ENCODE data around the gene CDCA7L.
A peak's percentile ranks its signal among the peaks of the same experiment; 100 is the strongest.
"Not testable (repeated sequence)": the region's sequence is repeated elsewhere in the genome, so short reads cannot be mapped to it uniquely, and the experiment has no call there.

Gene CDCA7L

DNA sequence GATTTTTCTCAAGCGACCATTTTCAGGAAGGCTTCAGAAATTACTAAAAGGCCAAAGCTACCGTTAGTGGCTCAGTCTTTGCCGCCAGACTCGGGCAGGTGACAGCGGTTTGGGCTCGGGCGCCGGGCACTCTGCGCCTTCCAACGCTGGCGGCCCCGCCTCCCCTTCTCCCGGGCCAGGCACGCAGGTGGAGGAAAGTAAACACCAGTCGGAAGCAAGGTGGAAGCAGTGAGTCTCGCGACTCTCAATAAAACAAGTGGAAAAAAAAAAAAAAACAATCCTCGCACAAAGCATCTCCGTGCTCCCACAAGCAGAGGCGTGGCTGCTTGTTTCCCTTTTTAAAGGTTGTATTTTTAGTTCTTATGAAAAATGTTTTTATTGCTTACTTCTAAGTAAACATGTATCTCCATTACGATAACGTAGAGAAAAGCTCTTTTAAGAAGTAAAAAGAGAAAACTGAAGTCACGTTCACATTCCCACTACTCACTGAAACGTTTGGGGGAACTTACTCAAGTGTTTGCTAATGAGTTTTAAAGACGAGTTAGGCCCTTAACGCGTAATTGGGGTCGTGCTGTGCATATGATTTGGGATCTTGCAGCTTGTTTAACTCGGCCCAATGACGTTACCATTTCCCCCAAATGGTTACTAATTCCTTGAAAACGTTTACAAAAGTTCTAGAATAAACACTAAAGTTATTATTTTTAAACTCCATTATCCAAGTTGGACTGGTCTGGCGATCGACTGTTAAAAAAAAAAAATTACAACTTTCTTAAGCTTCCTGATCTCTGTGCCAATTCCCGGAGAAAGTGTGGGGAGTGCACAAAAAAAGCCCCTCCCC is 864 bp downstream of the CDCA7L start:
- DNase-seq (ENCODE audit: low read depth, low spot score): no peak

DNA sequence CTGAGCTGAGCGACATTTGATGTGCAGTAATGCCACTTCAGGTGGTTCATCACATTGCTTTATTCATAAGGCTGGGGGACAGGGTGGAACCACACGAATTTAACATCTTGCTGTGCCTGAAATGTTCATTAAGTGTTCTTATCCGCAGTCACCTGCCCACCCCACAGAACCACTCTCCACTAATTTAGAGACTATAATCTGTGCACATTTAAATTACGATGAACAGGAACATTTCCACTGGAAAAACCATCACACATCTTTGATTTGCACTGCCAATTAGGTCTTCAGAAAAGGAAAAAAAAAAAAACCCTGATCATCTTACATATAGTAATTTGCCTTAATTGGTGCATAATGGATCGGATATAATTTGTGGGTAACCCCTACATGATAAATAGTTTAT is 2.3 kb downstream of the CDCA7L start:
- DNase-seq (ENCODE audit: low read depth, low spot score): no peak

DNA sequence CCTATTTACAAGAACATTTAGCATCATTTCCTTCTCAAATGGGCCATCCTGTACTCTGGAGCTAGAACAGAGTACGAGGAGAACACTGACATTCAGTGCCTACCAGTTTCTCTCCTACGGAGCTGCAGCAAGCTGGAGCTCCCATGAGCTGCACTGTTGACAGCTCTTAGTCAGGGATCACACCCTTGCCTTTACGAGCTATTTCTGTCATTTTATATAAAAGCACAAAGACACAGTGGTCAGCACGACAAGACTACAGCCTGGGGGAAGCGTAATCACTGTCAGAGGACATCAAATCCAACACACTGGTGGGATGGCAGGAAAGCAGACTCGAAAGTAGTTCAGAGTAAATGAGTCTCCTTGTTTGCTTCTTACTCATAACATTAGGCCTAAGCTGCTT is 2.7 kb downstream of the CDCA7L start:
- DNase-seq (ENCODE audit: low read depth, low spot score): no peak

DNA sequence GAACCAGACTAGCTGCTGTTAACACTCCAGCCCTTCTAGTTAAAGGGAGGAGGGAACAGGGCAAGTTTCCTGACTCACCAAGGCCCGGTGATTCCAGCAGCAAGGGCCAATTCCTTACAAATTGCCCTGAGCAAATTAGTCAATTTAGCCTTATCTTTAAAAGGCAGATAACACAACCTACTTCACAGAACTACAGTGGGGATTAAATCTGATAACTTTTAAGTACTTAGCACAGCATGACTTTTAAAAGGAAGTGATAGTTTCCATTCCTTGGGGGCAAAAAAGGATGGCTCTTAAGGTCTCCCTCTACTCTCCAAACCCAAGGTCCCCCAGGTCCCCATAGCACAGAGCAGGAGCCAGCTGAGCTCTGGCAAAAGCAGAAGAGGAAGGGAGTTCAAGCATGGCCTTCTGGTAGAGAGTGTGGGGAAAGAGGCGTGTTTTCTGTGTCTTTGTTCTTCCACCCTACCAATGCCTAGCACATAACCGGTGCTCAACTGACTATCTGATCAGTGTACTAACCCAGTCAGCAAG is 4.0 kb downstream of the CDCA7L start:
- DNase-seq (ENCODE audit: low read depth, low spot score): no peak

DNA sequence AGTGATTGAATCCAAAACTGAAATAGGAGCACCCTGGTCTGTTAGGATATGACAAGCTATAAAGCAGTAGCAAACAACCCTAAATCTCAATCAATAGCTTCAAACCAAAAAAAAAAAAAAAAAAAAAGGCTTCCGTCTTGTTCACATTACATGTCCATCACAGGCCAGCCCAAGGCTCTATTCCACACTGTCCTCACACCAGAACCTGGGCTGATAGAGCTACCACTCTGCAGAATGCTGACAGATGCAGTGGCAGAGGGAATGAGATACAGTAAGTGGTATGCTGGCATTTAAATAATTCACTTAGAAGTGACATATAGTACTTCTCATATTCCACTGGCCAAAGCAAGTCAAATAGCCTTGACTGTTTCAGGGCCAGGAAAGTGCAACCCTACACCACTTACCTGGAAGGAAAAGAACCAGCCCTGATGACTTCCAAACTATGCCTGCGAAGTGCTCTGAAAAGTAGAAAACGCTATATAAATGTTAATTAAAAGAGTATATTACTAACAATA is 5.8 kb downstream of the CDCA7L start:
- no peak for DNase-seq (ENCODE audit: low read depth, low spot score)

DNA sequence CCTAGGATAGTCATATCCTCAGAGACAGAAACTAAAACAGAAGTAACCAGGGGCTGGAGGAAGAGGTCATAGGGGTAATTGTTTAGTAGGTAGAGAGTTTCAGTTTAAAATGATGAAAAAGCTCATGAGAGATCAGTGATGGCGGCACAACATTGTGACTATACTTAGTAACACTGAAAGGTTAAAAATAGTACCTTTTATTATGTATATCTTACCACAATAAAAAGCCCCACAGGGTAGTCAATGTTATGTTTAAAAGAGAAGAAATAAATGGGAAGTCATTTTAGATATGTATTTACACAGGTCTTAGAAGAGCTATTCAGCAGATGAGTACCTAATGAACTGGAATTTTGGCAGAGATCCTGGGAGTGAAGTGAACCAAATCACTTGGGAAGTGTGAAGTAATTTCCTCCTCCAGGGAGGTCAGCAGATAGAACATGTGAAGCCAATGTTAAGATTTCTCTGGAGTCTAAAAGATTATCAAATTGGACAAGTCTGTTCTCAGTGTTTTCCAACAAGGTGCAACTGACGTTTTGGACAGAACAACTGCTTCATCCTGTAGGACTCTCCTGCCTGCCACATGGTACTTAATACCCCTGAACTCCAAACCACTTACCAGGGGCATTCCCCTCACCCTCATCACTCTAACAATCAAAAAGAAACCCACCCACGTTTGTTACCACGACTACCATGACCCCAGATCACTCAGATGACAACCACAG is 6.4 kb downstream of the CDCA7L start:
- no peak for DNase-seq (ENCODE audit: low read depth, low spot score)

DNA sequence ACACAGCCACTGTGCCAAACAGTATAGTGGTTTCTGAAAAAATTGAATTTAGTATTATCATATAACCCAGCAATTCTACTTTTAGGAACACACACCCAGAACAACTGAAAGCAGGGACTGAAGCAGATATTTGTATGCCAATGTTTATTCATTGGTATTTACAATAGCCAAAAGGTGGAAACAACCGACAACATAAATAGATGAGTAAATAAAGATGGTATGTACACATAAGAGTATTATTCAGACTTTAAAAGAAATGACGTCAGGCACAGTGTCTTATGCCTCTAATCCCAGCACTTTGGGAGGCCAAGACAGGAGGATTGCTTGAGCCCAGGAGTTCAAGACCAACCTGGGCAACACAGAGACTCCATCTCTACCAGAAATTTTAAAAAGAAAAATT is 7.2 kb downstream of the CDCA7L start:
- DNase-seq (ENCODE audit: low read depth, low spot score): no peak

DNA sequence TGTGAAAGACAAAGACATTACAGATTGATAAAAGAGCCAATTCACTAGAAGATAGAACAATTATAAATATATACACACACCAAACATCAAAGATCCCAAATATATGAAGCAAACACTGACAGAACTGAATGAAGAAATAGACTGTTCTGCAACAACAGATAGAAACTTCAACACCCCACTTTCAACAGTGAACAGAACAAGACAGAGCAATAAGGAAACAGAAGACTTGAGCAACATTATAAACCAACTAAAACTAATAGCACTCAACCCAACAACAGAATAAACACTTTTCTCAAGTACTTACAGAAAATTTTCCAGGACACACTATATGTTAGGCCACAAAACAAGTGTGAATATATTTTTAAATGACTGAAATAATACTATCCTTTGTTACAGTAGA is 10.9 kb downstream of the CDCA7L start:
- DNase-seq (ENCODE audit: low read depth, low spot score): no peak

DNA sequence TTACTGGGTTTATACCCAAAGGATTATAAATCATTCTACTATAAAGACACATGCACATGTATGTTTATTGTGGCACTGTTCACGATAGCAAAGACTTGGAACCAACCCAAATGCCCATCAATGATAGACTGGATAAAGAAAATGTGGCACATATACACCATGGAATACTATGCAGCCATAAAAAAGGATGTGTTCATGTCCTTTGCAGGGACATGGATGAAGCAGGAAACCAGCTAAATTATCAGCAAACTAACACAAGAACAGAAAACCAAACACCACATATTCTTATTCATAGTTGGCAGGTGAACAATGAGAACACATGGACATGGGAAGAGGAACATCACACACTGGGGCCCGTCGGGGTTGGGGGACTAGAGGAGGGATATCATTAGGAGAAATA is 12.4 kb downstream of the CDCA7L start:
- DNase-seq (ENCODE audit: low read depth, low spot score): not testable (repeated sequence)

DNA sequence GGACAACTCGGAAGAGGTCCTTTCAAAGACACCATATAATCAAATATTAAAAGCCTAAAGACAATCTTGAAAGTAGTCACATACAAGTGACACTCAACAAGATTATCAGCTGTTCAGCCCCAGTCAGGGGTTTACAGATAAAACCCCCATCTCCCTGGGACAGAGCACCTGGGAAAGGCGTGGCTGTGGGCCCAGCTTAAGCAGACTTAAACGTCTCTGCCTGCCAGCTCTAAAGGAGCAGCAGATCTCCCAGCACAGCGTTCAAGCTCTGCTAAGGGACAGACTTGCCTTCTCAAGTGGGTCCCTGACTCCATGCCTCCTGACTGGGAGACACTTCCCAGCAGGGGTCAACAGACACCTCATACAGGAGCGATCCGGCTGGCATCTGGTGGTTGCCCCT is 18.0 kb downstream of the CDCA7L start:
- no peak for DNase-seq (ENCODE audit: low read depth, low spot score)

DNA sequence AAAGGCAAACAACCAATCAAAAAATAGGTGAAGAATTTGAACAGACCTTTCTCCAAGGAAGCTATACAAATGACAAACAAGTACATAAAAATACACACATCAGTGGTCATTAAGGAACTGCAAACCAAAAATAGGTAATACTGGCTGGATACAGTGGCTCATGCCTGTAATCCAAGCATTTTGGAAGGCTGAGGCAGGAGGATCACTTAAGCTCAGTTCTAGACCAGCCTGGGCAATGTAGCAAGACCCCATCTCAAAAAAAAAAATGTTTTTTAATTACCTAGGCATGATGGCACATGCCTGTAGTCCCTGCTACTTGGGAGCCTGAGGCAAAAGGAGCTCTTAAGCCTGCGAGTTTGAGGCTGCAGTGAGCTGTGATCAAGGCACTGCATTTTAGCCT is 19.3 kb downstream of the CDCA7L start:
- DNase-seq (ENCODE audit: low read depth, low spot score): no peak

DNA sequence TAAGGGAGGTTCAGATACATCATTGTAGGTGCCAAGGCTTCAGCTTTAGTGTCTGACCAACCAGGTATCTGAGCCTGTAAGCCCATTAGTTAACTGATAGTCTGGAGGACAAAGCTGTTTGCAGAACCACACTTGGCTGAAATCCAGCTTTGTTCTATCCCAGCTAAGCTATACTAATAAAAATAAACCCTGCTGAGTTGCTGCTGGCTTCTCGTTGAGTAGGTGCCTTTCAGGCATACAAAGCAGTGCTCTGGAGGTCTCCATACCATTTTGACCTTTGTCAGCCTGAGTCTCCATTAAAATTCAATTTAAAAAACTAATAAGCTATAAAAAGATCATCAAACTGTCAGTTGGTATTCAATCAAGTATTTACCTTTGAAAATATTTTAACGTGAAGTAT is 22.0 kb downstream of the CDCA7L start:
- peak; percentile 30 for DNase-seq (ENCODE audit: low read depth, low spot score)

DNA sequence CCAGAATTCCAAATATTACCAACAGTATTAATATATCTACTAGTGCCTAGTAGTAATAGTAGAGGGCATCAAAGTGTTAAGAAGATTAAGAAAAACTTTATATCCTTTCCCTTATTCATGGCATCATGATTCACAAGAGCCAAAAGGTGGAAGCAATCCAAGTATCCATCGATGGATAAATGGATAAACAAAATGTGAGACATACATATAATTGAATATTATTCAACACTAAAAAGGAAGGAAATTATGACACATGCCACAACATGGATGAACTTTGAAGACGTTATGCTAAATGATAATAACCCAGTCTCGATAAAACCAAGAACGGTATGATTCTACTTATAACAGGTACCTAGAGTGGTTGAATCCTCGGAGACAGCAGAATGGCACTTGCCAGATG is 23.1 kb downstream of the CDCA7L start:
- DNase-seq (ENCODE audit: low read depth, low spot score): no peak

DNA sequence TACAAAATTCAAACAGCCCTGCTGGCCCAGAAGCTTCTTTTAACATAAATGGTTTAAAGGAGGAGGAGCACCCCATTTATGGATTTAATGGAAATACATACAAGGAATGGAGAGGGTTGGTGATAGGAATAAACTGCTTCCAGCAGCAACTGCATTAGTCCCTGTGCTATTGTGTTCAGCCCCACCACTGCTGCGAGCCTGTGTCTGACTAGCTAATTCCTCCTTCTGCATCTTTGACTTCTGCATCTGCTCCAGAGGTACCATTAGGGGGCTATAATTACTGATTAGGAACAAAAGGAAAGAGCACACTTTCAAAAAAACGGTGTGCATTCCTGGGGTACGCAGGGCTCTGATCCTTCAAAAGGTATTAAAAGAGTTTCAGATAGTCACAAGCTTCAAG is 24.8 kb downstream of the CDCA7L start:
- no peak for DNase-seq (ENCODE audit: low read depth, low spot score)

DNA sequence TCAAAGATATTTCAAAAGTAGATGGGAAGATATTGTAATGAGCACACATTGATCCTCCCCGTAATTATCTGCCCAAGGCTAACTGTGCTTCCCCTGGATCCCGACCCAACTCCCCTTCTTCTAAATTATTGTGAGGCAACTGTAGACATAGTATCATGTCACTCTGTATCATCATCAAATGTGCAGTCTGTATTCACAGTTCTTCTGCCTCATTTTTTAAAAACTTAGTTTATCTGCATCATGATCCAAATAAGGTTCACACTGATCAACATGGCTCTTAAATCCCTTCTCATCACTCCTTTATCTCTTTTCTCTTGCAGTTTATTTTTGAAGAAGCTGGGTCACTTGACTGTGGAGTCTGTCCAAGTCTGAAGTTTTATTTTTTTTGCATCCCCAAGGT is 27.5 kb downstream of the CDCA7L start:
- no peak for DNase-seq (ENCODE audit: low read depth, low spot score)

DNA sequence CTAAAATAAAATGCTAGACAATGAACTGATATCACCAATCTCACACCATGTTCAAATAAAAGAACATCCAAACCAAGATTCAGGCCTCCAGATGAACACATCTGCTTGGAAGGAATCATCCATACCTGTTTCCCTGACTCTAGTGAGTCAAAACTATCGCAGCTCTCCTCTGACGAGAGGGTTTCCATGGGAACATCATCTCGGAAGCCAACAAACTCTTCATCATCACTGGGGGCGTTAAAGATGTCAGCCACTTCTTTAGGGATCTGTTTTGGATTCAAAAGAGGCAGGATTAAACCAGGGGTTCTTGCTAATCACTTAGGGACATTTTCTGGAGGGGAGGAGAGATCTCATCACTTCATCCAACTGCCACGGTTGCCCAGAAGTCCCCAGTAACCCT is 29.1 kb downstream of the CDCA7L start:
- DNase-seq (ENCODE audit: low read depth, low spot score): no peak

DNA sequence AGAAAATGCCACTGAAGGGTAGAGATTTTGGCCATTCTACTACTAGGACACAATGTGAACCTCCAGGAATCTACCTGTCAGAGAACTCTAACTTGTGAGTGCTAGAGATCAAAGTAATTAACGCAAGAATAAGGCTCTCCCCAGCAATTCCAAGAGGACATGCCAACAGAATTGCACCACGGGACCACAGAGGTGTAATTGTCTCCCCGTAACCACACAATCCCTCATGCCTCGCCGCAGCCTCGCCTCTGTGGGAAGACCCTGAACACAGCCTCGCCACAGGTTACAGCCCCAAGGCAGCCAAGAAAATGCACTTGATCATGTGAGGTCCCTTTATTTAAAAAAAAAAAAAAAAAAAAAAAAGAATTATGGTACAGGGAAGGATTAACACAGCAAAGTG is 29.5 kb downstream of the CDCA7L start:
- no peak for DNase-seq (ENCODE audit: low read depth, low spot score)

DNA sequence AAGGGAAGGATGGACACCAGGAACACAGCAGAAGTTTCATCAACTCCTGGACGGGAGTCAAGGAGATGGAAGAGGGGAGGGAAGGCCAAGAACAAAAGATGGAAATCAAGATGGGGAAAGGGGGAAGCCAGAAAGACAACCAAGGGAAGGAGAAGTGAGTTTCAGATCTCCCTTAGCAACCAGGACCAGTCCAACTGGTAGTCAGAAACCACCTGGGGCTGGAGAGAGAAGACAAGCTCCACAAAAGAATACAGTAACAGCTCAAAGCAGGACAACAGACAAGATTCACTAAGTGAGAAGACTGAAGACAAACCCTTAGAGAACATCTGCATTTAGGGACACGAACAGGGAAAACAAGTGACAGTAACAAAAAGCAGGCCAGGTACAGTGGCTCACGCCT is 30.6 kb downstream of the CDCA7L start:
- no peak for DNase-seq (ENCODE audit: low read depth, low spot score)

DNA sequence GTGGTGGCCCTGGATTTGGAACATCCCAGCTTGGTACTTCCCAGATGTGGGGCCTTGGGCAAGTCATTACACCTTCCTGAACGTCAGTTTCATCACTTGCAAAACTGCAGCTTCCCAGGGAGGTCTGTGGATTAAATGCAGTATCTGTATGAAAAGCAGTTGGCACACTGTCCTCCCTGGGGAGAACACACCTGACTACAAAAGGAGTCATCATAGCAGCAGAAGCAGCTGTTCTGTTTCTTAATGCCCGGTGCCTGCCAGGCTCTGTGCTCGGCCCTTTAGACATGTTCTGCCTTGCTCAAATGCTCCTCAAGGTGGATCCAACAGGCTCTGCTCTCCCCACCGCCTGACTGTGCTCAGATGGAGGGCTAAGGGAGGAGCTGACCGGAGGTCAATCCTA is 31.0 kb downstream of the CDCA7L start:
- no peak for DNase-seq (ENCODE audit: low read depth, low spot score)

DNA sequence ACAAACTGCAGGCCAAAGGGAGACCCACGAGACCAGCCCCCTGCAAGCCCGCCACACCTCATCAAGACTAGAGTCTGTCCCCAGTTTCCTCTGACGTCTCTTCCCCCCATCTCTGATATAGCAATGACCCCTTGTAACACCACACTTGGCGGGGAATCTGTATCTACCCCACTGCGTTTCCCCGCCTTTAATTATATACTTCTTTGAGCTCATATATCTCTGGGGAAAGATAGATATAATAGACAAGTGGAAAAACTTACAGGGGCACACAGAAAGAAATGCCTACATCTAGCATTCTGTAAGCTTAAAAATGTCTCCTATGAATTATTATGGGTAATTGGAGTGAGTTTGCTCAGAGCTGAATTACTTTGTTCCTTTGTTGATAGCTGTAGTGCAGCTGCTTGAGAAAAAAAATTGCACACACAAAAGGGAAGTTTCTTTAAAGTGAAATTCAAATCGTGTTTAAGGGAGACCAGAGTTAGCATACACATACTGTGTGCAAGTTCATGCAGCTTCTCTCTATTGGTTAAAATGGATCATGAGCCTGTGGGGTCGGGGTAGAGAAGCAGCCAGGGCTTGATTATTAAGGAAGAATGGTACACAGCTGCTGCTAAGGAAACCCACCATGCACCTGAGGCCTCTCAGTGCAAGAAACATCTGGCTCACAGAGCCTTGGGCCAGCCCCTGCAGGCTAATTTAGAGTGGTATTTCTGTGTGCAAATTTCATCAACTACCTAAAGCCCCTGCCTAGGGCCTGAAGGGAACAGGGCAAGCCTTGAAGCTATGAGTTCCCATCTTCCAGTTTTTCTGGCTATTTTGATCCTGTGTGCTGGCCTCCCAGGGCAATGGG is 32.5 kb downstream of the CDCA7L start:
- DNase-seq (ENCODE audit: low read depth, low spot score): no peak

DNA sequence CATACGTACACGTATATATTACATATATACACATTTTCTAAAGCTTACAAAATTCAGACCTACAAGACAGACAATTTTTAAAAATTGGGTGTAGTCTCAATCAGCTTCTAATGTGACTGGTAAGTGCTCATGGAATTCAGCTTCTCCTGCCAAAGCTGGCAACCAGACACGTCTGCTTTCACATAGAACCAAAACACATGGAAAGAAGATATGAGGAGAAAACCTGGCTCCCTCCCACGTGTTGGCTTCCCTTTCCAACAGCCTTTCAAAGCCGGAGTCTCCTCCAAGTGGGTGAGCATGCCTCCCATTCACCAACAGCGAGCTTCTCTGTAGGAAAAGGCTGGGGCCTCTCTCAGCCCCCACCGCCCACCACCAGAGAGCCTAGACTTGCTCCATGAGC is 33.4 kb downstream of the CDCA7L start:
- no peak for DNase-seq (ENCODE audit: low read depth, low spot score)

DNA sequence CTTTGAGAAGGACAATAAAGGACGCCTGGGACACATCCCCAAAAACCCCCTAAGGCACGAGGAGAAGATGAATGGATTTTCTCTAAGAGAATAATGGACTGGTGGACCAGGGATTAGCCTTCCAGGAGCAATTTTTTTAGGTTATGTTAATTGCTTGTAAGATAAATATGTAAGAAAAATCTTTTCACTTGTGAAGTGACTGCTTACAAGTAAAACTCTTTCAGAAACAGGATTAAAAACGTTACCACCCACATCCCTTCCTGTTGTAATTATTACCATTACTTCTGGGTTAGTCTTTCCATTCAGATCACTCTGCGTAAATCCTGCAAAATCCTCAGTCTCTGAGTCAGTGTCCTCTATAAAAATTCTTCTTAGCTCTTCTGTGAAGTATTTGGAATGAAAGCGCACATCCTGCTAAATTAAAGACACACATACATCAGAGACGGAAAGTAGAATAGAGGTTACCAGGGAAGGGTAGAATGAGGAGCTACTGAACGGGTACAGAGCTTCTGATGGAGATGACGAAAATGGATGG is 34.3 kb downstream of the CDCA7L start:
- no peak for DNase-seq (ENCODE audit: low read depth, low spot score)
